ENCODE measurements around the gene ZNF324B.
A peak's percentile ranks its signal among the peaks of the same experiment; 100 is the strongest.
"Not testable (repeated sequence)": the region's sequence is repeated elsewhere in the genome, so short reads cannot be mapped to it uniquely, and the experiment has no call there.

ZNF324B gene

GRCh38 chr19:58428617-58429016, 22.8 kb upstream of the ZNF324B start:
- H3K27me3 ChIP-seq (ENCODE audit: insufficient read depth, low read length): no peaks in the 10 kb centered on the region
- H3K4me3 ChIP-seq (ENCODE audit: low read depth, low read length): no peak overlapping the region
- no peak overlapping the region for H2AFZ ChIP-seq (ENCODE audit: low read length, unreplicated experiment)
- no peak overlapping the region for H3K27ac ChIP-seq (ENCODE audit: low read depth, low read length)
- no peaks in the 10 kb centered on the region for H3K4me1 ChIP-seq (ENCODE audit: control insufficient read depth, insufficient read depth, low read length, unreplicated experiment)
- H3K79me2 ChIP-seq (ENCODE audit: control insufficient read depth, insufficient read depth, low read length, unreplicated experiment): no peaks in the 10 kb centered on the region
- peaks cover 24% of the 10 kb centered on the region for H3K36me3 ChIP-seq (ENCODE audit: insufficient read depth, low read length)

- Histone ChIP-seq H3K27ac (ENCODE audit: low read depth, low read length) (no peak overlapping the region), H3K79me2 (ENCODE audit: control insufficient read depth, insufficient read depth, low read length, unreplicated experiment) (no peaks in the 10 kb centered on the region), H3K27me3 (ENCODE audit: insufficient read depth, low read length) (no peaks in the 10 kb centered on the region), H3K36me3 (ENCODE audit: insufficient read depth, low read length) (peaks cover 35% of the 10 kb centered on the region), H2AFZ (ENCODE audit: low read length, unreplicated experiment) (no peak overlapping the region), H3K4me3 (ENCODE audit: low read depth, low read length) (no peak overlapping the region), H3K4me1 (ENCODE audit: control insufficient read depth, insufficient read depth, low read length, unreplicated experiment) (no peaks in the 10 kb centered on the region)
These were observed 21.7 kb upstream of the ZNF324B start for GRCh38 chr19:58429745-58430144.

GRCh38 chr19:58434217-58434616, 17.2 kb upstream of the ZNF324B start:
- Histone ChIP-seq H3K27me3 (ENCODE audit: insufficient read depth, low read length) (no peaks in the 10 kb centered on the region), H3K4me3 (ENCODE audit: low read depth, low read length) (no peak overlapping the region), H3K36me3 (ENCODE audit: insufficient read depth, low read length) (peaks cover 67% of the 10 kb centered on the region)

GRCh38 chr19:58439576-58440554, 11.6 kb upstream of the ZNF324B start, which contains the start of gene ZNF132:
TSS of gene ZNF132 (minus strand) at chr19:58440153. CDS start at chr19:58439821, 332 bp downstream.
- Histone ChIP-seq H3K4me3 (ENCODE audit: low read depth, low read length) (peak within 1 kb of the TSS; percentile 80), H3K36me3 (ENCODE audit: insufficient read depth, low read length) (peaks cover 31% of the 10 kb centered on the region), H3K27ac (ENCODE audit: low read depth, low read length) (peak within 1 kb of the TSS; percentile 63), H2AFZ (ENCODE audit: low read length, unreplicated experiment) (peak within 1 kb of the TSS; percentile 87), H3K27me3 (ENCODE audit: insufficient read depth, low read length) (no peaks in the 10 kb centered on the region), H3K79me2 (ENCODE audit: control insufficient read depth, insufficient read depth, low read length, unreplicated experiment) (peaks cover 15% of the 10 kb centered on the region), H3K4me1 (ENCODE audit: control insufficient read depth, insufficient read depth, low read length, unreplicated experiment) (no peaks in the 10 kb centered on the region)

More at GRCh38 chr19:58434217-58434616, 17.2 kb upstream of the ZNF324B start:
- H3K4me1 ChIP-seq (ENCODE audit: control insufficient read depth, insufficient read depth, low read length, unreplicated experiment): no peaks in the 10 kb centered on the region
- no peak overlapping the region for H2AFZ ChIP-seq (ENCODE audit: low read length, unreplicated experiment)
- peaks cover 10% of the 10 kb centered on the region for H3K79me2 ChIP-seq (ENCODE audit: control insufficient read depth, insufficient read depth, low read length, unreplicated experiment)
- no peak overlapping the region for H3K27ac ChIP-seq (ENCODE audit: low read depth, low read length)

- H3K27me3 ChIP-seq (ENCODE audit: insufficient read depth, low read length): no peaks in the 10 kb centered on the region
- H3K27ac ChIP-seq (ENCODE audit: low read depth, low read length): peak overlapping the region; percentile 63
- H3K4me1 ChIP-seq (ENCODE audit: control insufficient read depth, insufficient read depth, low read length, unreplicated experiment): no peaks in the 10 kb centered on the region
- H2AFZ ChIP-seq (ENCODE audit: low read length, unreplicated experiment): peak overlapping the region; percentile 87
- H3K79me2 ChIP-seq (ENCODE audit: control insufficient read depth, insufficient read depth, low read length, unreplicated experiment): peaks cover 15% of the 10 kb centered on the region
- H3K4me3 ChIP-seq (ENCODE audit: low read depth, low read length): peak overlapping the region; percentile 80
- H3K36me3 ChIP-seq (ENCODE audit: insufficient read depth, low read length): peaks cover 24% of the 10 kb centered on the region
These were observed 10.9 kb upstream of the ZNF324B start for GRCh38 chr19:58440556-58440955.

GRCh38 chr19:58442986-58443385, 8.4 kb upstream of the ZNF324B start:
- H2AFZ ChIP-seq (ENCODE audit: low read length, unreplicated experiment); H3K27me3 ChIP-seq (ENCODE audit: insufficient read depth, low read length); H3K27ac ChIP-seq (ENCODE audit: low read depth, low read length); H3K36me3 ChIP-seq (ENCODE audit: insufficient read depth, low read length); H3K4me3 ChIP-seq (ENCODE audit: low read depth, low read length); H3K4me1 ChIP-seq (ENCODE audit: control insufficient read depth, insufficient read depth, low read length, unreplicated experiment): not testable (repeated sequence)
- H3K79me2 ChIP-seq (ENCODE audit: control insufficient read depth, insufficient read depth, low read length, unreplicated experiment): peaks cover 11% of the 10 kb centered on the region

GRCh38 chr19:58448860-58449259, 2.6 kb upstream of the ZNF324B start:
- H3K4me1 ChIP-seq (ENCODE audit: control insufficient read depth, insufficient read depth, low read length, unreplicated experiment); H3K27me3 ChIP-seq (ENCODE audit: insufficient read depth, low read length); H2AFZ ChIP-seq (ENCODE audit: low read length, unreplicated experiment); H3K4me3 ChIP-seq (ENCODE audit: low read depth, low read length); H3K27ac ChIP-seq (ENCODE audit: low read depth, low read length); H3K79me2 ChIP-seq (ENCODE audit: control insufficient read depth, insufficient read depth, low read length, unreplicated experiment); H3K36me3 ChIP-seq (ENCODE audit: insufficient read depth, low read length): not testable (repeated sequence)

- H2AFZ ChIP-seq (ENCODE audit: low read length, unreplicated experiment); H3K27me3 ChIP-seq (ENCODE audit: insufficient read depth, low read length); H3K4me3 ChIP-seq (ENCODE audit: low read depth, low read length); H3K36me3 ChIP-seq (ENCODE audit: insufficient read depth, low read length); H3K79me2 ChIP-seq (ENCODE audit: control insufficient read depth, insufficient read depth, low read length, unreplicated experiment); H3K27ac ChIP-seq (ENCODE audit: low read depth, low read length); H3K4me1 ChIP-seq (ENCODE audit: control insufficient read depth, insufficient read depth, low read length, unreplicated experiment): not testable (repeated sequence)
These were observed 1.4 kb upstream of the ZNF324B start for GRCh38 chr19:58449980-58450379.

- Histone ChIP-seq H3K79me2 (ENCODE audit: control insufficient read depth, insufficient read depth, low read length, unreplicated experiment) (no peaks in the 10 kb centered on the region), H3K36me3 (ENCODE audit: insufficient read depth, low read length) (no peaks in the 10 kb centered on the region), H3K4me3 (ENCODE audit: low read depth, low read length) (peak overlapping the region; percentile 82), H3K27ac (ENCODE audit: low read depth, low read length) (no peak overlapping the region), H3K27me3 (ENCODE audit: insufficient read depth, low read length) (peaks cover 3% of the 10 kb centered on the region; the same call in 1 of the 2 replicates), H3K4me1 (ENCODE audit: control insufficient read depth, insufficient read depth, low read length, unreplicated experiment) (no peaks in the 10 kb centered on the region), H2AFZ (ENCODE audit: low read length, unreplicated experiment) (peak overlapping the region; percentile 88)
These were observed 515 bp upstream of the ZNF324B start for GRCh38 chr19:58450856-58451357.

GRCh38 chr19:58453743-58454142, 2.3 kb downstream of the ZNF324B start:
- Histone ChIP-seq H3K27me3 (ENCODE audit: insufficient read depth, low read length) (peaks cover 3% of the 10 kb centered on the region; the same call in 1 of the 2 replicates), H3K36me3 (ENCODE audit: insufficient read depth, low read length) (no peaks in the 10 kb centered on the region), H3K4me1 (ENCODE audit: control insufficient read depth, insufficient read depth, low read length, unreplicated experiment) (no peaks in the 10 kb centered on the region), H2AFZ (ENCODE audit: low read length, unreplicated experiment) (no peak overlapping the region), H3K4me3 (ENCODE audit: low read depth, low read length) (no peak overlapping the region), H3K79me2 (ENCODE audit: control insufficient read depth, insufficient read depth, low read length, unreplicated experiment) (no peaks in the 10 kb centered on the region), H3K27ac (ENCODE audit: low read depth, low read length) (no peak overlapping the region)

- H3K4me1 ChIP-seq (ENCODE audit: control insufficient read depth, insufficient read depth, low read length, unreplicated experiment): no peaks in the 10 kb centered on the region
- H3K27me3 ChIP-seq (ENCODE audit: insufficient read depth, low read length): peaks cover 3% of the 10 kb centered on the region; the same call in 1 of the 2 replicates
- H2AFZ ChIP-seq (ENCODE audit: low read length, unreplicated experiment): no peak overlapping the region
- no peak overlapping the region for H3K27ac ChIP-seq (ENCODE audit: low read depth, low read length)
- H3K36me3 ChIP-seq (ENCODE audit: insufficient read depth, low read length): no peaks in the 10 kb centered on the region
- no peaks in the 10 kb centered on the region for H3K79me2 ChIP-seq (ENCODE audit: control insufficient read depth, insufficient read depth, low read length, unreplicated experiment)
- H3K4me3 ChIP-seq (ENCODE audit: low read depth, low read length): no peak overlapping the region
These were observed 3.9 kb downstream of the ZNF324B start for GRCh38 chr19:58455306-58455705.

Measured in ACC112 (cell line).